Measurements from ENCODE around the gene CFAP97D2.

Gene CFAP97D2

DNA sequence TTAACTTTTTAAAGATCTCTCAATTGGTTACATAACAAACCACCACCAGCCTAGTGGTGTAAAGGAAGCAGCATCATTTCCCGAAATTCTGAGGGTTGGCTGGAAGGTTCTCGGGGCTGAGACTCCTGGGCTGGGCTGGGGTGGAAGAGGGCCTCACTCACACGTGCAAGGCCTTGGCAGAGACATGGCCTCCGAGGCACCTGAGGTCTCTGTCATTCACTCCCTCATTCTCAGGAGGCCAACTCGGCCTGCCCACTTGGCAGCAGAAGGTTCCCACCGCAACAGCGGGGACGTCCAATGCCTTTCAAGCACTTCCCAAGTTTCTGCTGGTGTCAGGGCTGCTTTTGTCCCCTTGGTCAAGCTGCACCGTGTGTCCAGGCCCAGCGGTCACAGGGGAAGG, 28.0 kb upstream of the CFAP97D2 start:
- DNase-seq (ENCODE audit: low read depth): no peak

DNA sequence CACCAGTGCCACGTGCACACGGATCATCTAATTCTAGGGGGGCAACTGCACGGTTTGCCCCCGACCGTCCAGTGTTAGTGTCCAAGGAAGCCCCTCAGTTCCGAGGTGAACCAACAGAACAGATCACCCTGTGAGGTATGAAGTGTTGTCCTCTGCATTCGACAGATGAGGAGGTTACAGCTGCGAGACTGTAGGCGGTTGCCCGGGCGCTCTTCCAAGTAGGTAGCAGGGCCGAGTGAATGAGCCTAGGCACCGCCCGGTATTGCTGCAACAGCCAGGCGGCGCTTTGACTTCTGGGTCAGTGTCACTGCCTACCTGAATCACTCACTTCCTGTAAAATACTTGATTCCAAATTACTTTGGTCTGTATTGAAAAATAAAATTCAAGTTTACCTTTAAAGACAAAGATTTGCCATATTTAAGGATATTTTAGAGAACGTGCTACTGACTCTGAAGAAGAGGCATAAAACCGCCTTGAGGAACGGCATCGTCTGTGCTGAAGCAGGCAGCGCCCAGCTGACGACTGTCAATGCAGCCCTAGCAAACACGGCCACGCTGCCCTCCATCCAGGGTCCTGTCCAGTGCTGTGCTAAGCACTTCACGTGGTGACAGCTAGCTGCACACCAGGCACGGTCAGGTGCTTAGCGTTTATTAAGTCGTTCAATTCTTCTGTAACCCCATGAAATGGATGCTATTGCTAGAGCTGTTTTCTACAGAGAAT, 27.3 kb upstream of the CFAP97D2 start:
- DNase-seq (ENCODE audit: low read depth): no peak
- TF ChIP-seq, protein P1, sequence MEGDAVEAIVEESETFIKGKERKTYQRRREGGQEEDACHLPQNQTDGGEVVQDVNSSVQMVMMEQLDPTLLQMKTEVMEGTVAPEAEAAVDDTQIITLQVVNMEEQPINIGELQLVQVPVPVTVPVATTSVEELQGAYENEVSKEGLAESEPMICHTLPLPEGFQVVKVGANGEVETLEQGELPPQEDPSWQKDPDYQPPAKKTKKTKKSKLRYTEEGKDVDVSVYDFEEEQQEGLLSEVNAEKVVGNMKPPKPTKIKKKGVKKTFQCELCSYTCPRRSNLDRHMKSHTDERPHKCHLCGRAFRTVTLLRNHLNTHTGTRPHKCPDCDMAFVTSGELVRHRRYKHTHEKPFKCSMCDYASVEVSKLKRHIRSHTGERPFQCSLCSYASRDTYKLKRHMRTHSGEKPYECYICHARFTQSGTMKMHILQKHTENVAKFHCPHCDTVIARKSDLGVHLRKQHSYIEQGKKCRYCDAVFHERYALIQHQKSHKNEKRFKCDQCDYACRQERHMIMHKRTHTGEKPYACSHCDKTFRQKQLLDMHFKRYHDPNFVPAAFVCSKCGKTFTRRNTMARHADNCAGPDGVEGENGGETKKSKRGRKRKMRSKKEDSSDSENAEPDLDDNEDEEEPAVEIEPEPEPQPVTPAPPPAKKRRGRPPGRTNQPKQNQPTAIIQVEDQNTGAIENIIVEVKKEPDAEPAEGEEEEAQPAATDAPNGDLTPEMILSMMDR (conservative IDR thresholded peaks at IDR 0.05; ENCODE audit: low read length): no peak
- H3K4me3 ChIP-seq (ENCODE audit: low read length): no peak overlapping the region

More for the DNA sequence above, 28.0 kb upstream of the CFAP97D2 start:
- H3K4me3 ChIP-seq (ENCODE audit: low read length): no peak overlapping the region
- TF ChIP-seq, protein P1 (conservative IDR thresholded peaks at IDR 0.05; ENCODE audit: low read length): no peak

GRCh38 chr13:114152285-114152645, 26.8 kb upstream of the CFAP97D2 start:
- H3K4me3 ChIP-seq (ENCODE audit: low read length): no peak overlapping the region
- DNase-seq (ENCODE audit: low read depth): no peak
- TF ChIP-seq, protein P1 (conservative IDR thresholded peaks at IDR 0.05; ENCODE audit: low read length): no peak

DNA sequence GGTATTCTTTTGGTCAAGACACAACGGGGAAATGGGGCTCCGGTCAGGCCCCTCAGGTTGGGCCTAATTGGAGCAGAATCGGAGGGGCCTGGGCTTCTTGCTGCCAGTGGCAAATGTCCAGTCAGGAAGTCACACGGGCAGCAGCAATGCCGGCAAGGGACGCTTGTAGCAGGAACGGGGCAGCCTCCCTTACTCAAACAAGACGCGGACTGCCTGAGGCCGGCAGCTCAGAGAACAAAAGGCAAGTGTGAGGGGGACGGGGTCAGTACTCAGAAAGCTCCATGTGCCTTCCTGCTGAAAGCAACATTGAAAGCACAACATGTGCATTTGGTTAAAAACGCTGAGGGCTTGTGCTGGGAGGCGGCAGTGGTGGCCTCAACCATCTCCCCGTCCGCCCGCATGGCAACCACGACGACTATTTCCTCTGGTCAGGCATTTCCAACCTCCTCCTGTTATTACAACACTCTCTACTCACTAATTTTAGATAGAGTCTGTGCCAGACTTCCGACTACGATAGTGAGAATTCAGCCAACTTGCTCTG, 26.2 kb upstream of the CFAP97D2 start:
- TF ChIP-seq, protein P1 (conservative IDR thresholded peaks at IDR 0.05; ENCODE audit: low read length): no peak
- no peak overlapping the region for H3K4me3 ChIP-seq (ENCODE audit: low read length)
- DNase-seq (ENCODE audit: low read depth): peak; percentile 89

- DNase-seq (ENCODE audit: low read depth): no peak
Observed at GRCh38 chr13:114153485-114154080, 25.5 kb upstream of the CFAP97D2 start.

DNA sequence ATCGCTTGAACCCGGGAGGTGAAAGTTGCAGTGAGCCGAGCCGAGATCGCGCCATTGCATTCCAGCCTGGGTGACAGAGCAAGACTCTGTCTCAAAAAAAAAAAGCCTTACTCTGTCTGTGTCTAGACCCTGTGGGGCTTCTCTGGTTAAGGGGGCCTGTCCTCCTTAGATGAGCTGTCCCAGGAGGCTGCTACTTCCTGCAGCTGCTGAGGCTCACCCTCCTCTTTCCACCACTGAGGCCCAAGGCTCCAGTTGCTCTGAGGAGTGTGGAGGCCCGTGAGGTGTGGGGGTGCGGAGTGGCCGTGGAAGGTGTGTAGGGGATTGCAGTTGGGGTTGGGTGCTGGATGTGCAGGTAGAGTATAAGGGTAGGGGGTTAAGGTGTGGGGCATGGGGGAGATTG, 24.6 kb upstream of the CFAP97D2 start:
- no peak for DNase-seq (ENCODE audit: low read depth)
- H3K4me3 ChIP-seq (ENCODE audit: low read length): no peak overlapping the region
- TF ChIP-seq, protein P1 (conservative IDR thresholded peaks at IDR 0.05; ENCODE audit: low read length): no peak

More at GRCh38 chr13:114153485-114154080, 25.5 kb upstream of the CFAP97D2 start:
- TF ChIP-seq, protein P1 (conservative IDR thresholded peaks at IDR 0.05; ENCODE audit: low read length): no peak
- no peak overlapping the region for H3K4me3 ChIP-seq (ENCODE audit: low read length)

DNA sequence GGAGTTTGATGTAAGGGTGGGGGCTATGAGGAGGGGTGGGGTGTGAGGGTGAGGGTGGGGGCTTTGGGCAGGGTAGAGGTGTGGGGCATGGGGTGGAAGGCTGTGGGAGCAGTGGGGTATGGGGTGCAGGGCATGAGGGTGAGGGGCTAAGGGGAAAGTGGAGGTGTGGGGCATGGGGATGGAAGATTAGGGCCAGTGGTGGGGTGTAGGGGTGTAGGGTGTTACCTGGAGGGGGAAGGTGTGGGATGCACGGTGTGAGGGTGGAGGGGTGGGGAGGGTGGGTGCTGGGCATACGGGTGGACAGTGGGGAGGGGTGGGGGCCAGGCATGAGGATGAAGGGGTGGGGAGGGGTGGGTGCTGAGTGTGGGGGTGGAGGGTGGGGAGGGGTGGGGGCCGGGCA, 23.7 kb upstream of the CFAP97D2 start:
- TF ChIP-seq, protein P1 (conservative IDR thresholded peaks at IDR 0.05; ENCODE audit: low read length): no peak
- no peak for DNase-seq (ENCODE audit: low read depth)
- no peak overlapping the region for H3K4me3 ChIP-seq (ENCODE audit: low read length)

Measured in AG10803 (cell line).